GM20000 (cell line): ENCODE measurements around the gene CEMP1.

ENCODE experiments used
- DNase-seq: peaks from one replicate; pipeline ENCODE4 v3.0.0; 2012; ENCODE audit warnings: low spot score
- TF ChIP-seq, protein P1 (sequence below): IDR thresholded peaks from 2 replicates; pipeline ENCODE4 v1.5.1; 2012; ENCODE audit warnings: mild to moderate bottlenecking, control low read depth; ENCODE audit errors: extremely low read depth, missing control alignments

Gene CEMP1

DNA sequence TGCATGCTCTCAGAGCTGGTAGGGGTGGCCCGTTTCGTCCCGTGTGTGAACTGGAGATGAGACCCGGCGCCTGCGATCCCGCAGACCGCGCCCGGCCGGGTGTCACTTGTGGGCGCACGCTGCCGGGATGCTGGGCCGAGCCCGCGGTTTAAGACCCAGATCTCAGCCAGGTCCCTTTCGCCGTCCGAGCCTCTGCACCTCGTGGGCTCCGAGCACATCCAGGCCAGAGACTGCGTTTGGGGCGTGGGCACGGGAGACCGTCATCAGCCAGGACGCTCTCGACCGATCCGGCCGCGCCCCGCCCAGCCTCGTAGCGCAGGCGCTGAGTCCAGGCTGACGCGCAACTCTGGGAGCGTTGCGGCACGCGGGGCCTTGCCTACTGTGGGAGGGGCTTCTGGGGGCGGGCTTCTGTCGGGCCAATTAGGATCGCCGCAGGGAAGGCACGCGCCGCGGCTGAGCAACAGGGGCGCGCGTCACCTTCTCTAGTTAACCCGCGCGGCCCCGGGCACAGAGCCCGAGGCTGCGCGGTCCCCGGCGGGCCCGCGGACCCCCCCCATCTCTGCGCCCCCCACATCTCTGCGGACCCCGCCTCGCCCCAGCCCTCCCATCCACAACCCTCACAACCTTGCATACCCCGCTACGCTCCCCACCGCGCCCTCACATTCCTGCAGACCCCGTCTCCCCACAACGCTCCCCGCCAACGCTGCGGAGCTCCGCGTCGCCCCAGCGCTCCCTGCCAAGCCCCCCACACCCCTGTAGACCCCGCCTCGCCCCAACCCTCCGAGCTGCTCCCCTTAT lies 687 bp upstream of the CEMP1 start:
- TF ChIP-seq, protein P1, sequence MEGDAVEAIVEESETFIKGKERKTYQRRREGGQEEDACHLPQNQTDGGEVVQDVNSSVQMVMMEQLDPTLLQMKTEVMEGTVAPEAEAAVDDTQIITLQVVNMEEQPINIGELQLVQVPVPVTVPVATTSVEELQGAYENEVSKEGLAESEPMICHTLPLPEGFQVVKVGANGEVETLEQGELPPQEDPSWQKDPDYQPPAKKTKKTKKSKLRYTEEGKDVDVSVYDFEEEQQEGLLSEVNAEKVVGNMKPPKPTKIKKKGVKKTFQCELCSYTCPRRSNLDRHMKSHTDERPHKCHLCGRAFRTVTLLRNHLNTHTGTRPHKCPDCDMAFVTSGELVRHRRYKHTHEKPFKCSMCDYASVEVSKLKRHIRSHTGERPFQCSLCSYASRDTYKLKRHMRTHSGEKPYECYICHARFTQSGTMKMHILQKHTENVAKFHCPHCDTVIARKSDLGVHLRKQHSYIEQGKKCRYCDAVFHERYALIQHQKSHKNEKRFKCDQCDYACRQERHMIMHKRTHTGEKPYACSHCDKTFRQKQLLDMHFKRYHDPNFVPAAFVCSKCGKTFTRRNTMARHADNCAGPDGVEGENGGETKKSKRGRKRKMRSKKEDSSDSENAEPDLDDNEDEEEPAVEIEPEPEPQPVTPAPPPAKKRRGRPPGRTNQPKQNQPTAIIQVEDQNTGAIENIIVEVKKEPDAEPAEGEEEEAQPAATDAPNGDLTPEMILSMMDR = no peak
- peak; percentile 99 for DNase-seq

DNA sequence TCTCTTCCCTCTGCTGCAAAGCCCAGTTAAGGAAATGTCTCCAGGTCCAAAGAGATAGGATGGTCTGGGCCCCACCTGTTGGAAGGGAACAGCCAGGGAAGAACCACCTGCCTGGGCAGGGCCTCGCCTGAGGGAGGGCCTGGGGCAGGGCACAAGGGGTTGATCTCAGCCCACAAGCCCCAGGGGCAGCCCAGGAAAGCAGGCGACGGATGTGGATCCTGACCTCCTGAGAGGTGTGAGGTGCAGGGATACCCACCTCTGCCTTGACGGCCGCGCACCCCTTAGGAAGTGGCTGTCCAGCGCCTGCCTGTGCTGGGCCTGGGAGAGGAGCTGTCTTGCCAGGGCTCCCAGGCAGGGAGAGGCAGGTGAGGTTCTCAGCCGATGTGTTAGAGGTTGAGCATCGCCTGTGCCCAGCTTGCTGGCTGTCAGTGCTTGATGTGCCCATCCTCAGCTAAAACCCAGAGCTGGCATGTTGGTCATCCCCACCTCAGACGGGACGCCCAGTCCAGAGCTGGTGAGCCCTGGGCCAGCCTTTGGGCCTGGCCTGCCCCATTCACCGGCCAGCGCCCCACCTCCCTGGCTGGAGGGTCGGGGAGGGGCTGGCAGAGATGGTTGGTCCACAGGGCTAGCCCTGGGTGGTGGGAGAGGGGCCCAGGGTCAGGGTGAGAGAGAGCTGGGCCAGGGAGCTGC lies 434 bp downstream of the CEMP1 start:
- DNase-seq = no peak
- TF ChIP-seq, protein P1 = no peak

DNA sequence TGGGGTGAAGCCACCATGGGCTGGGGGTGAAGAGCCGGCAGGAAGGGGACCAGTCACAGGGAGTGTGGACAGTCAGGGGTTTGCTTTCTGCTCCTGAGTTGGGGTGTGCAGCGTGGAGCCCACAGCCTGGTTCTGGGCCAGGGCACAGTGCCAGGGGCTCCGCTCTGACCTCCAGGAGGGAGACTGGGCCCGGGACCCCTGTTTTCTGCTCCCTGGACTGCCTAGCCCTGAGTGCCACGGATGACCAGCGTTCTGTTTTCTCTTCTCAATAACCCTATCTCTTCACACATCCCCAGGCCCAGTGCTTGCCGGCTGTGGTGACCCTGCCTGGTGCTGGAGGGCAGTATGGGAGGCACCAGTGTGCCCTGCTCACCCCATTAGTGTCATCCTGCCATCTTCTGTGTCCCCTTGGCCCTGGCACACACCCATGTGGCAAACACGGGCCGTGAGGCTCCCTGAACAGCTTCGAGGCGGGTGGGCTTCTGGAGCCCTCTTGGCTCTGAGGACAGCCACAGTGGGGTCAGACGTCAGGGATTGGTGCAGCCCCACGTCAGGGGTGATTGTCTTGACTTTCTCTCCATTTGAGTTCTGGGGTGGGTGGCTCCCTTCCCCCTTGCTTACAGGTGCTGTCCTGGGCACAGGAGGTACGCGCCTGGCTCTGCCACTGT lies 1.1 kb downstream of the CEMP1 start:
- DNase-seq = no peak
- TF ChIP-seq, protein P1 = no peak

DNA sequence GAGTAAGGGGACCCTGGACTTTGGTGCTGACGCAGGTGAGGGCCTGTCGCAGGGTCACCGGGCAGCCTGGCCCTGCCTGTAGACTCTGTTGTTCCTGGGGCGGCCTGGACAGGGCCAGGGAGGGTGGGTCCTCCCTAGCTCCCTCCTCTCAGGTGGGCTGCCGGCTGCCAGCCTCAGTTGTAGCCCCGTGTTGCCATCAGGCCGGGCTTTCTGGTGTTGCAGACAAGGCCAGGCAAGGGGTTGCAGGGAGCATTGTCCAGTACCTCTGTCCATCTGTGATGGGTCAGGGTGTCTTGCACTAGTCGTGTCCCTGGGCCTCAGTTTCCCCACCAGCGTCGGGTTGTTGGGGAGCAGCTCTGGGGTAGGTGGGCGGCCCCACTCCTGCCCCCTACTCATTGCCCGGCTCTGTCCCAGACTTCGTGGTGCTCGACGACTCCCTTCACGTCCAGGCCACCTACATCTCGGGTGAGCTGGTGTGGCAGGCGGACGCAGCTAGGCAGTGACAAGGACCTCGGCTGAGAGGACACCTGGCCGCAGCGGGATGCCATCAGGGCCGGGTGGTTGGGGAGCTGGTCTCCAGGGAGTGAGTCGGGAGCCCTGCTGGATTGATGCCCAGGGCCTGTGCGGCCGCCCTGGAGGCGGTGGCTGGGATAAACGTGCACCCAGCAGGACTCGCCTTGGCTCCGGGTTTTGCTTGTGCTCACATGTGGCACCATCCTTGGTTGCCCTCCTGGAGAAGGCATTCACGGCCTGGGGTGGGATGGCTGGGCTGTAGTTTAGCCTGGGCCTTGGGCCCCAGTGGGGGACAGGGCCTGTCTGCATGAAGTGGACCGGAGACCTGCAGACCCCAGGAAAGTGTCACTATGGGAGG lies 1.9 kb downstream of the CEMP1 start:
- TF ChIP-seq, protein P1 = no peak
- no peak for DNase-seq

DNA sequence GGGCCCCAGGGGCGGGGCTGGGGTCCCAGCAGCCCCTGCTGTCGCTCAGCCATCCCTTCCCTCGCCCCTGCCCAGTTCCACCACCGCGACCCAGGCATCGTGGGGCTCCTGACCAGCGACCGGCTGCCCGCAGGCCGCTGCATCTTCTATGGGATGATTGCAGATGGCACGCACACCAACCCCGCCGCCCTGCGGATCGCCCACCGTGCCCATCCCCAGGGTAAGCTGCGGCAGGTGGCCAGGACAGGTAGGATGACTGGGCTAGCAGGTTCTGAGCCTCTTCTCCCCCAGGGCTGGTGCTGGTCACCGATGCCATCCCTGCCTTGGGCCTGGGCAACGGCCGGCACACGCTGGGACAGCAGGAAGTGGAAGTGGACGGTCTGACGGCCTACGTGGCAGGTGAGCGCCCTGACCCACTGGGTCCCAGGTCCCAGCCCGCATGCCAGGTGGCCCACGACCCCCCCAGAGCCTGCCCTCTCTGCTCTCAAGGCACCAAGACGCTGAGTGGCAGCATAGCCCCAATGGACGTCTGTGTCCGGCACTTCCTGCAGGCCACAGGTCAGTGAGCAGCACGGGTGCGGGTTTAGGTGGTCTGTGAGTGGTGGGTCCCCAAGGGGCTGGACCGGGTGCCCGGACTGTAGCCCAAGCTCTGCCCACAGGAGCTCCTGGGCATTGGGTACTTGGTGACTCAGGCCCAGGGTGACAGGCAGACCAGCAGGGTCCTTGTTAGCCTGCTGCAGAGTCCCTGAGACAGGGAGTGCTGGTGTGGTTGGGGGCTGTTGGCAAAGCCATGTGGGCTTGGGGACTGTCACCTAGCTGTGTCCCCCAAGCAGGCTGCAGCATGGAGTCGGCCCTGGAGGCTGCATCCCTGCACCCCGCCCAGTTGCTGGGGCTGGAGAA lies 2.8 kb downstream of the CEMP1 start:
- no peak for DNase-seq

DNA sequence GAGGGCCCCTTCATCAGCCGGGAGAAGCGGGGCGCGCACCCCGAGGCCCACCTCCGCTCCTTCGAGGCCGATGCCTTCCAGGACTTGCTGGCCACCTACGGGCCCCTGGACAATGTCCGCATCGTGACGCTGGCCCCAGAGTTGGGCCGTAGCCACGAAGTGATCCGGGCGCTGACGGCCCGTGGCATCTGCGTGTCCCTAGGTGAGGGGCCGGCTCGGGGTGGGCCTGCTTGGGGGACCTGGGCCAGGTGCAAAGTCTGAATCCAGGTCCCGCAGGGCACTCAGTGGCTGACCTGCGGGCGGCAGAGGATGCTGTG lies 3.5 kb downstream of the CEMP1 start:
- TF ChIP-seq, protein P1 = no peak
- no peak for DNase-seq

More for the DNA sequence above, 2.8 kb downstream of the CEMP1 start:
- TF ChIP-seq, protein P1 = no peak
